CD14-positive monocyte (primary cell): ENCODE measurements around the gene LAMA3. TPM values are rescaled to one million over a fixed set of nuclear protein-coding genes. Genes with fewer than 3 reads are reported as not detected.

Experiments used
- DNase-seq, 3 donors: peaks; one replicate each; pipeline ENCODE4 v3.0.0-alpha.2; 2011 to 2022
- H2AFZ ChIP-seq: 2 replicates; pipeline ENCODE4 v1.6.0; 2012; ENCODE audit warnings: mild to moderate bottlenecking, low read depth, low read length, inconsistent platforms; ENCODE audit not compliant: insufficient read depth, poor library complexity, severe bottlenecking
- H3K27ac ChIP-seq, 2 donors: 1 replicate in 1 of 2; 2 replicates in 1 of 2; pipeline ENCODE4 v1.5.1; 2012 to 2013; ENCODE audit warnings: low read length in 2 of 2, control low read depth in 1 of 2, inconsistent platforms in 1 of 2, low read depth in 1 of 2, mild to moderate bottlenecking in 1 of 2
- H3K27me3 ChIP-seq, 2 donors: one replicate each; pipeline versions ENCODE4 v1.6.0 to v1.6.1; 2011 to 2013; ENCODE audit warnings: low read length in 2 of 2; ENCODE audit not compliant: control insufficient read depth in 2 of 2, insufficient read depth in 2 of 2
- H3K36me3 ChIP-seq, 2 donors: replicated peaks in 1 of 2; 1 replicate in 1 of 2; 2 replicates in 1 of 2; pipeline versions ENCODE4 v1.5.1 to v1.6.1; 2012 to 2013; ENCODE audit warnings: low read length in 2 of 2, control low read depth in 1 of 2, inconsistent platforms in 1 of 2, mild to moderate bottlenecking in 1 of 2; ENCODE audit not compliant: insufficient read depth in 2 of 2, control insufficient read depth in 1 of 2
- H3K4me1 ChIP-seq, 2 donors: 1 replicate in 1 of 2; 2 replicates in 1 of 2; pipeline versions ENCODE4 v1.5.1 to v1.6.1; 2012 to 2013; ENCODE audit warnings: low read length in 2 of 2, control low read depth in 1 of 2, inconsistent platforms in 1 of 2, mild to moderate bottlenecking in 1 of 2, moderate library complexity in 1 of 2; ENCODE audit not compliant: insufficient read depth in 2 of 2, control insufficient read depth in 1 of 2
- H3K4me2 ChIP-seq: replicated peaks from 2 replicates; pipeline ENCODE3; 2012; ENCODE audit warnings: low read length, moderate library complexity, mild to moderate bottlenecking; ENCODE audit not compliant: poor library complexity, severe bottlenecking; ENCODE audit errors: extremely low read depth
- H3K4me3 ChIP-seq, 3 experiments: fragments of 200-600 bp in 1 of 3; sonication (generic) in 1 of 3; replicated peaks in 1 of 3; 1 replicate in 2 of 3; 2 replicates in 1 of 3; pipeline ENCODE4 v1.5.1; 2011 to 2013; ENCODE audit warnings: low read length in 3 of 3, mild to moderate bottlenecking in 3 of 3, control low read depth in 2 of 3, low read depth in 2 of 3, inconsistent platforms in 1 of 3, moderate library complexity in 1 of 3
- H3K79me2 ChIP-seq: 2 replicates; pipeline ENCODE4 v1.6.0; 2012; ENCODE audit warnings: mild to moderate bottlenecking, control low read depth, inconsistent platforms, low read length, moderate library complexity; ENCODE audit not compliant: insufficient read depth
- H3K9ac ChIP-seq: 2 replicates; pipeline ENCODE4 v1.6.0; 2017; ENCODE audit warnings: low read length, mild to moderate bottlenecking; ENCODE audit not compliant: insufficient read depth, poor library complexity, severe bottlenecking
- H3K9me3 ChIP-seq, 2 donors: replicated peaks in 1 of 2; 1 replicate in 1 of 2; 2 replicates in 1 of 2; pipeline versions ENCODE4 v1.5.1 to v1.6.1; 2012 to 2013; ENCODE audit warnings: low read length in 2 of 2, control low read depth in 1 of 2; ENCODE audit not compliant: control insufficient read depth in 1 of 2, insufficient read depth in 1 of 2
- H4K20me1 ChIP-seq: 2 replicates; pipeline ENCODE4 v1.6.0; 2012; ENCODE audit warnings: mild to moderate bottlenecking, low read length, control low read depth, moderate library complexity; ENCODE audit not compliant: insufficient read depth
- H3K27ac Mint-ChIP-seq, 7 donors: one replicate each; pipeline ENCODE4 v1.8.0; 2020; ENCODE audit warnings: mild to moderate bottlenecking in 7 of 7, mixed read lengths in 7 of 7, moderate library complexity in 6 of 7, inconsistent platforms in 2 of 7
- H3K27me3 Mint-ChIP-seq, 3 donors: one replicate each; pipeline ENCODE4 v1.8.0; 2021 to 2022; ENCODE audit warnings: low read depth in 3 of 3, mild to moderate bottlenecking in 3 of 3, mixed read lengths in 3 of 3, moderate library complexity in 3 of 3, inconsistent platforms in 1 of 3
- H3K36me3 Mint-ChIP-seq, 2 donors: one replicate each; pipeline ENCODE4 v1.8.0; 2020; ENCODE audit warnings: mixed read lengths in 2 of 2, inconsistent platforms in 1 of 2, mild to moderate bottlenecking in 1 of 2
- H3K4me1 Mint-ChIP-seq: one replicate; pipeline ENCODE4 v1.8.0; 2020; ENCODE audit warnings: mild to moderate bottlenecking, mixed read lengths
- H3K4me3 Mint-ChIP-seq, 2 donors: one replicate each; pipeline ENCODE4 v1.8.0; 2020; ENCODE audit warnings: mild to moderate bottlenecking in 2 of 2, mixed read lengths in 2 of 2, moderate library complexity in 1 of 2
- H3K9me3 Mint-ChIP-seq, 7 donors: one replicate each; pipeline ENCODE4 v1.8.0; 2020 to 2022; ENCODE audit warnings: mixed read lengths in 7 of 7, mild to moderate bottlenecking in 6 of 7, moderate library complexity in 6 of 7, inconsistent platforms in 2 of 7
- WGBS: methylation state at CpG from one replicate; pipeline ENCODE4 v1.1.5; 2013; ENCODE audit warnings: missing lambda C conversion rate; ENCODE audit not compliant: insufficient coverage; 5-methylcytosine and 5-hydroxymethylcytosine counted together
- intact Hi-C, 2 donors: fragments of 100-400 bp; cut with micrococcal nuclease; formaldehyde crosslinking; loops; one replicate each; pipeline versions ENCODE4 v1.15.0 to v1.15.1; 2023
- polyA plus RNA-seq, 3 donors: library from polyadenylated mRNA; depleted of rRNA in 1 of 3; unstranded in 2 of 3; stranded (reverse) in 1 of 3; fragments of 300-500 nt in 2 of 3; fragments of >200 nt in 1 of 3; fragmentation: Illumina TruSeq in 2 of 3; gene quantifications; 1 replicate in 2 of 3; 2 replicates in 1 of 3; pipeline ENCODE4 v1.2.3, GENCODE V29; 2012 to 2021
- TF ChIP-seq, protein P1 (sequence below): fragments of 200-600 bp; IDR thresholded peaks from one replicate; pipeline ENCODE4 v1.8.0; 2022; ENCODE audit warnings: antibody characterized with exemption, mild to moderate bottlenecking

LAMA3 gene
- polyA plus RNA-seq, 3 donors, result not detected

DNA sequence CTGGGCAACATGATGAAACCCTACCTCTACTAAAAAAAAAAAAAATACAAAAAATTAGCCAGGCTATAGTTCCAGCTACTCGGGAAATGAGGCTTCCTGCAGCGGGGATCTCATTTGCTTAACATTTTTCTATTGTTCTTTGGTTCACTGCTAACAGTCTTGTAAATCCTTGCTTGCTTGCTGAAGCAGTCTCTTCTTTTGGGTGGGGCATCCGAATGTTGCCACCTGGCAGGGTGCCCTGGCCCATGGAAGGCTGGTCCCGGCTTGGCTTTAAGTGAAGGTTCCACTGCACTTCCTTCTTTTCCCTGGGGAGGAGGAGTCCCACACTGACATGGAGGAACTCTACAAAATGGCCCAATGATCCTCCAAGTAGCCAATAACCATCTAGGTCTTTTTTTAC lies 20.5 kb upstream of the LAMA3 start:
- Histone ChIP-seq H3K4me1 (peaks cover 0 to 4% of the 10 kb centered on the region in 2 donors), H3K9me3 (no peaks in the 10 kb centered on the region), H3K9ac (no peak overlapping the region), H2AFZ (no peak overlapping the region), H3K36me3 (no peaks in the 10 kb centered on the region), H3K4me2 (no peak overlapping the region), H3K4me3 (no peak overlapping the region), H3K27ac (no peak overlapping the region), H3K27me3 (peaks cover 10 to 17% of the 10 kb centered on the region in 2 donors), H4K20me1 (no peaks in the 10 kb centered on the region), H3K79me2 (no peaks in the 10 kb centered on the region)
- 86% methylated on average over 1 of the region's 4 CpGs for WGBS
- Mint-ChIP-seq H3K27ac (no peak overlapping the region), H3K4me3 (no peak overlapping the region), H3K9me3 (peaks cover 0 to 3% (median 0%) of the 10 kb centered on the region in 7 donors), H3K4me1 (peaks cover 5% of the 10 kb centered on the region), H3K27me3 (peaks cover 28 to 41% (median 29%) of the 10 kb centered on the region in 3 donors), H3K36me3 (no peaks in the 10 kb centered on the region)
- TF ChIP-seq, protein P1, sequence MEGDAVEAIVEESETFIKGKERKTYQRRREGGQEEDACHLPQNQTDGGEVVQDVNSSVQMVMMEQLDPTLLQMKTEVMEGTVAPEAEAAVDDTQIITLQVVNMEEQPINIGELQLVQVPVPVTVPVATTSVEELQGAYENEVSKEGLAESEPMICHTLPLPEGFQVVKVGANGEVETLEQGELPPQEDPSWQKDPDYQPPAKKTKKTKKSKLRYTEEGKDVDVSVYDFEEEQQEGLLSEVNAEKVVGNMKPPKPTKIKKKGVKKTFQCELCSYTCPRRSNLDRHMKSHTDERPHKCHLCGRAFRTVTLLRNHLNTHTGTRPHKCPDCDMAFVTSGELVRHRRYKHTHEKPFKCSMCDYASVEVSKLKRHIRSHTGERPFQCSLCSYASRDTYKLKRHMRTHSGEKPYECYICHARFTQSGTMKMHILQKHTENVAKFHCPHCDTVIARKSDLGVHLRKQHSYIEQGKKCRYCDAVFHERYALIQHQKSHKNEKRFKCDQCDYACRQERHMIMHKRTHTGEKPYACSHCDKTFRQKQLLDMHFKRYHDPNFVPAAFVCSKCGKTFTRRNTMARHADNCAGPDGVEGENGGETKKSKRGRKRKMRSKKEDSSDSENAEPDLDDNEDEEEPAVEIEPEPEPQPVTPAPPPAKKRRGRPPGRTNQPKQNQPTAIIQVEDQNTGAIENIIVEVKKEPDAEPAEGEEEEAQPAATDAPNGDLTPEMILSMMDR, result no peak
- intact Hi-C loops, result no loop called here
- no peak for DNase-seq

DNA sequence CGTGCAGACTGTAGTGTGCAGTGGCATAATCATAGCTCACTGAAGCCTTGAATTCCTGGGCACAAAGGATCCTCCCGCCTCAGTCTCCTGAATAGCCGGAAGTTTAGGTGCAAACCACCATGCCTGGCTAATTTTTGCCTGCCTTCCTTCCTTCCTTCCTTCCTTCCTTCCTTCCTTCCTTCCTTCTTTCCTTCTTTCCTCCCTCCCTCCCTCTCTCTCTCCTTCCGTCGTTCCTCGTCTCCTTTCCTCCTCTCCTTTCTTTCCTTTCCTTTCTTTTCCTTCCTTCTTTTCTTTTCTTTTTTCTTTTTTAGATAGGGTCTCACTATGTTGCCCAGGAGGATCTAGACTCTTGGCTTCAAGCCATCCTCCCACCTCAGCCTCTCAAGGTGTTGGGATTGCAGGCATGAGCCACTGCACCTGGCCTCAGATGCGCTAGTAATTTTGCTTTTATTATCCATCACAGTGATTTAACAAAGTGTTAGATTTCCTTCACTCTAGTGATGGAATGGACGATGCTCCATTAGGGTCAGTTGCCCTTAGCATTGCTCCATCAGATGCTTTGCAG lies 20.0 kb upstream of the LAMA3 start:
- intact Hi-C loops, result no loop called here
- TF ChIP-seq, protein P1, result no peak
- no peak overlapping the region for H2AFZ ChIP-seq
- Mint-ChIP-seq H3K27ac (no peak overlapping the region), H3K4me3 (no peak overlapping the region), H3K9me3 (peaks cover 0 to 3% (median 0%) of the 10 kb centered on the region in 7 donors), H3K36me3 (no peaks in the 10 kb centered on the region), H3K4me1 (peaks cover 5% of the 10 kb centered on the region), H3K27me3 (peaks cover 24 to 39% (median 26%) of the 10 kb centered on the region in 3 donors)
- H3K4me1 ChIP-seq, result peaks cover 0 to 4% of the 10 kb centered on the region in 2 donors
- H4K20me1 ChIP-seq, result no peaks in the 10 kb centered on the region
- H3K27ac ChIP-seq, result no peak overlapping the region
- H3K79me2 ChIP-seq, result no peaks in the 10 kb centered on the region
- H3K4me3 ChIP-seq, result no peak overlapping the region
- no peaks in the 10 kb centered on the region for H3K9me3 ChIP-seq
- no peaks in the 10 kb centered on the region for H3K36me3 ChIP-seq
- H3K9ac ChIP-seq, result no peak overlapping the region
- no peak overlapping the region for H3K4me2 ChIP-seq
- no peak for DNase-seq
- H3K27me3 ChIP-seq, result peaks cover 7 to 11% of the 10 kb centered on the region in 2 donors
- WGBS, result 91% methylated on average over 6 of the region's 8 CpGs
